H9 (cell line): Measurements from ENCODE around the gene TCF7L2. TPM values are rescaled to one million over a fixed set of nuclear protein-coding genes. Genes with fewer than 3 reads are reported as not detected.

Source experiments
- DNase-seq: peaks from one replicate; pipeline ENCODE4 v3.0.0-alpha.2; 2017
- H2AFZ ChIP-seq: one replicate; pipeline ENCODE4 v1.6.1; 2013; ENCODE audit warnings: mild to moderate bottlenecking, low read length, control low read depth, moderate library complexity
- H2AK5ac ChIP-seq: 2 replicates; pipeline ENCODE4 v1.6.1; 2013; ENCODE audit warnings: low read length, control low read depth, mixed read lengths; ENCODE audit not compliant: insufficient read length
- H2BK120ac ChIP-seq: one replicate; pipeline ENCODE4 v1.6.1; 2013; ENCODE audit warnings: low read depth, mild to moderate bottlenecking, low read length, control low read depth, inconsistent platforms; ENCODE audit not compliant: poor library complexity, severe bottlenecking
- H2BK12ac ChIP-seq: 2 replicates; pipeline ENCODE4 v1.6.1; 2013; ENCODE audit warnings: low read length, control low read depth, mixed read lengths, low read depth; ENCODE audit not compliant: insufficient read length
- H2BK15ac ChIP-seq: 2 replicates; pipeline ENCODE4 v1.6.1; 2013; ENCODE audit warnings: low read depth, low read length, control low read depth
- H2BK20ac ChIP-seq: one replicate; pipeline ENCODE4 v1.6.1; 2013; ENCODE audit warnings: low read depth, mild to moderate bottlenecking, low read length, control low read depth, inconsistent platforms; ENCODE audit not compliant: poor library complexity, severe bottlenecking
- H2BK5ac ChIP-seq: 2 replicates; pipeline ENCODE4 v1.6.1; 2013; ENCODE audit warnings: low read length, control low read depth, mixed read lengths; ENCODE audit not compliant: insufficient read length
- H3K14ac ChIP-seq: 2 replicates; pipeline ENCODE4 v1.6.1; 2013; ENCODE audit warnings: low read length, control low read depth; ENCODE audit not compliant: insufficient read depth
- H3K18ac ChIP-seq: 2 replicates; pipeline ENCODE4 v1.6.1; 2013; ENCODE audit warnings: low read depth, mild to moderate bottlenecking, mixed read lengths, low read length, control low read depth; ENCODE audit not compliant: insufficient read length
- H3K23ac ChIP-seq: 2 replicates; pipeline ENCODE4 v1.6.1; 2013; ENCODE audit warnings: low read length, control low read depth, mixed read lengths, low read depth; ENCODE audit not compliant: insufficient read length
- H3K23me2 ChIP-seq: 2 replicates; pipeline ENCODE4 v1.6.1; 2013; ENCODE audit warnings: low read depth, mild to moderate bottlenecking, mixed read lengths, low read length, control low read depth; ENCODE audit not compliant: insufficient read length, poor library complexity, severe bottlenecking
- H3K27ac ChIP-seq: 2 replicates; pipeline ENCODE4 v1.5.1; 2013; ENCODE audit warnings: low read length, control low read depth, mixed read lengths, low read depth; ENCODE audit not compliant: insufficient read length
- H3K27me3 ChIP-seq: 2 replicates; pipeline ENCODE4 v1.6.1; 2013; ENCODE audit warnings: low read length, control low read depth, inconsistent platforms; ENCODE audit not compliant: insufficient read depth
- H3K4ac ChIP-seq: 2 replicates; pipeline ENCODE4 v1.6.1; 2013; ENCODE audit warnings: low read depth, mild to moderate bottlenecking, control low read depth, inconsistent platforms, low read length, moderate library complexity
- H3K4me1 ChIP-seq: 2 replicates; pipeline ENCODE4 v1.6.1; 2013; ENCODE audit warnings: low read length, control low read depth, inconsistent platforms; ENCODE audit not compliant: insufficient read depth
- H3K4me2 ChIP-seq: 2 replicates; pipeline ENCODE4 v1.6.1; 2013; ENCODE audit warnings: low read length, control low read depth, mixed read lengths; ENCODE audit not compliant: insufficient read length, insufficient read depth
- H3K56ac ChIP-seq: 2 replicates; pipeline ENCODE4 v1.6.1; 2013; ENCODE audit warnings: low read depth, mild to moderate bottlenecking, mixed read lengths, low read length, control low read depth; ENCODE audit not compliant: insufficient read length
- H3K79me1 ChIP-seq: 2 replicates; pipeline ENCODE4 v1.6.1; 2013; ENCODE audit warnings: low read depth, mild to moderate bottlenecking, moderate library complexity, low read length, control low read depth, inconsistent platforms; ENCODE audit not compliant: insufficient read depth, poor library complexity, severe bottlenecking
- H3K79me2 ChIP-seq: 2 replicates; pipeline ENCODE4 v1.6.1; 2013; ENCODE audit warnings: low read length, control low read depth, inconsistent platforms; ENCODE audit not compliant: insufficient read depth
- H3K9ac ChIP-seq: 2 replicates; pipeline ENCODE4 v1.6.1; 2013; ENCODE audit warnings: low read length, control low read depth, mixed read lengths; ENCODE audit not compliant: insufficient read length; ENCODE audit errors: extremely low read depth
- H3K9me3 ChIP-seq: one replicate; pipeline ENCODE4 v1.6.1; 2013; ENCODE audit warnings: low read depth, low read length, inconsistent platforms; ENCODE audit not compliant: control insufficient read depth
- H3T11ph ChIP-seq: one replicate; pipeline ENCODE4 v1.6.1; 2013; ENCODE audit warnings: mild to moderate bottlenecking, low read length, control low read depth, inconsistent platforms
- H4K20me1 ChIP-seq: one replicate; pipeline ENCODE4 v1.6.1; 2013; ENCODE audit not compliant: control insufficient read depth, insufficient read length, insufficient read depth
- H4K5ac ChIP-seq: 2 replicates; pipeline ENCODE4 v1.6.1; 2013; ENCODE audit warnings: low read depth, mild to moderate bottlenecking, mixed read lengths, low read length, control low read depth; ENCODE audit not compliant: insufficient read length
- H4K8ac ChIP-seq: replicated peaks from 2 replicates; pipeline ENCODE4 v1.6.1; 2013; ENCODE audit warnings: low read length, control low read depth, mixed read lengths, low read depth; ENCODE audit not compliant: insufficient read length
- H4K91ac ChIP-seq: 2 replicates; pipeline ENCODE4 v1.6.1; 2013; ENCODE audit warnings: low read depth, mild to moderate bottlenecking, moderate library complexity, mixed read lengths, low read length, control low read depth; ENCODE audit not compliant: insufficient read length
- H3K27ac Mint-ChIP-seq, 3 experiments: 2 replicates in 2 of 3; 3 replicates in 1 of 3; pipeline ENCODE4 v1.8.0; 2020 to 2021; ENCODE audit warnings: mixed read lengths in 3 of 3, mild to moderate bottlenecking in 1 of 3, moderate library complexity in 1 of 3
- H3K27me3 Mint-ChIP-seq: 2 replicates; pipeline ENCODE4 v1.8.0; 2021; ENCODE audit warnings: low read depth, mild to moderate bottlenecking, moderate library complexity, mixed read lengths
- H3K36me3 Mint-ChIP-seq, 3 experiments: 2 replicates in 2 of 3; 3 replicates in 1 of 3; pipeline ENCODE4 v1.8.0; 2020 to 2021; ENCODE audit warnings: low read depth in 3 of 3, mixed read lengths in 3 of 3; ENCODE audit not compliant: insufficient read depth in 1 of 3
- H3K4me1 Mint-ChIP-seq, 2 experiments: 2 replicates each; pipeline ENCODE4 v1.8.0; 2020; ENCODE audit warnings: mixed read lengths in 2 of 2
- H3K4me3 Mint-ChIP-seq, 2 experiments: 2 replicates in 1 of 2; 3 replicates in 1 of 2; pipeline ENCODE4 v1.8.0; 2020 to 2021; ENCODE audit warnings: mild to moderate bottlenecking in 2 of 2, mixed read lengths in 2 of 2, moderate library complexity in 1 of 2
- H3K9me3 Mint-ChIP-seq, 2 experiments: 2 replicates in 1 of 2; 3 replicates in 1 of 2; pipeline ENCODE4 v1.8.0; 2020; ENCODE audit warnings: mild to moderate bottlenecking in 2 of 2, mixed read lengths in 2 of 2, moderate library complexity in 1 of 2
- CTCF ChIP-seq: fragments of 200-600 bp; sonication (generic); conservative IDR thresholded peaks from 3 replicates; pipeline ENCODE4 v1.8.0; 2021; ENCODE audit warnings: antibody characterized with exemption, mild to moderate bottlenecking
- WGBS: extraction: QIAGEN DNeasy Blood & Tissue Kit; methylation state at CpG from one replicate; pipeline ENCODE4 v1.1.7; 2013; ENCODE audit warnings: missing lambda C conversion rate, low lambda C conversion rate, mixed read lengths; ENCODE audit not compliant: insufficient read length; ENCODE audit errors: extremely low coverage; 5-methylcytosine and 5-hydroxymethylcytosine counted together
- total RNA-seq: library from RNA; stranded (reverse); gene quantifications from 2 replicates; pipeline ENCODE4 v1.2.1, GENCODE V29; 2021

Gene TCF7L2
- total RNA-seq, 1 experiment from 2014 or later = 71.1 TPM

GRCh38 chr10:113142601-113143362, 192.7 kb downstream of the TCF7L2 start:
- H3K27ac Mint-ChIP-seq = peak overlapping the region in 2 of 3 experiments; percentile 29 to 88; a peak in 4 of 7 replicates
- Histone ChIP-seq H3K23ac (no peak overlapping the region), H3K9me3 (no peaks in the 10 kb centered on the region), H3K23me2 (no peaks in the 10 kb centered on the region), H2BK20ac (no peak overlapping the region), H3K27me3 (no peaks in the 10 kb centered on the region), H3K79me1 (peaks cover 7% of the 10 kb centered on the region), H4K20me1 (no peaks in the 10 kb centered on the region), H3T11ph (no peak overlapping the region), H4K8ac (peak overlapping the region; percentile 80), H3K4me1 (peaks cover 6% of the 10 kb centered on the region; the same call in 1 of the 2 replicates), H4K91ac (no peak overlapping the region), H3K18ac (no peak overlapping the region), H3K56ac (no peak overlapping the region), H3K9ac (no peak overlapping the region), H3K27ac (no peak overlapping the region), H3K79me2 (no peaks in the 10 kb centered on the region; the same call in 1 of the 2 replicates), H3K4me2 (no peak overlapping the region), H2BK5ac (no peak overlapping the region), H2AFZ (no peak overlapping the region), H3K4ac (no peak overlapping the region), H2AK5ac (no peak overlapping the region), H3K14ac (no peak overlapping the region), H2BK12ac (no peak overlapping the region), H2BK15ac (no peak overlapping the region), H4K5ac (no peak overlapping the region), H2BK120ac (no peak overlapping the region)
- no CpG with 5 or more reads among the region's 22 CpGs for WGBS
- no peaks in the 10 kb centered on the region for H3K9me3 Mint-ChIP-seq
- no peak for DNase-seq
- no peaks in the 10 kb centered on the region for H3K27me3 Mint-ChIP-seq
- H3K4me3 Mint-ChIP-seq = no peak overlapping the region
- peaks cover 24 to 71% (median 70%) of the 10 kb centered on the region in 3 experiments for H3K36me3 Mint-ChIP-seq
- peaks cover 30 to 37% of the 10 kb centered on the region in 2 experiments for H3K4me1 Mint-ChIP-seq
- no peak for TF ChIP-seq CTCF
